ENCODE results near the gene FTO.

DNA sequence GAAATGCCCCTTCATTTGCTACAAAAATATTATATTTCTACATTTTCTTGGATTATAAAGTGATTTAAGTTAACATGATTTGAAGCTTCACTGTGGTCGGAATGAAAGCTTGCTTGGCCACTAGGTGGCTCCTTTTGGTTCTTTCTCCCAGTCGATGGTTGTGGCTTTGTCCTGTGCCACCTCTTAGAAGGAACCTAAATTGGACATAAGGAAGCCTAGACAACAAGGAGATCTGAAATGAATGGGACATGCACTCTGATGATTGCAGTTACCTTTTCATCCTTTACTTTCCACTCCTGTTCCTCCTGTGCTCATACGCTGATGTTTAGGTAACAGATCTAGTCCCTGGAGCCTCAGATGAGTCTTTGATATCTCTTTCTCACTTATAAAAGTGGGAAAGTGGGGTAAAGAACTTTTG, 39.2 kb downstream of the FTO start:
- TF ChIP-seq, protein P1, sequence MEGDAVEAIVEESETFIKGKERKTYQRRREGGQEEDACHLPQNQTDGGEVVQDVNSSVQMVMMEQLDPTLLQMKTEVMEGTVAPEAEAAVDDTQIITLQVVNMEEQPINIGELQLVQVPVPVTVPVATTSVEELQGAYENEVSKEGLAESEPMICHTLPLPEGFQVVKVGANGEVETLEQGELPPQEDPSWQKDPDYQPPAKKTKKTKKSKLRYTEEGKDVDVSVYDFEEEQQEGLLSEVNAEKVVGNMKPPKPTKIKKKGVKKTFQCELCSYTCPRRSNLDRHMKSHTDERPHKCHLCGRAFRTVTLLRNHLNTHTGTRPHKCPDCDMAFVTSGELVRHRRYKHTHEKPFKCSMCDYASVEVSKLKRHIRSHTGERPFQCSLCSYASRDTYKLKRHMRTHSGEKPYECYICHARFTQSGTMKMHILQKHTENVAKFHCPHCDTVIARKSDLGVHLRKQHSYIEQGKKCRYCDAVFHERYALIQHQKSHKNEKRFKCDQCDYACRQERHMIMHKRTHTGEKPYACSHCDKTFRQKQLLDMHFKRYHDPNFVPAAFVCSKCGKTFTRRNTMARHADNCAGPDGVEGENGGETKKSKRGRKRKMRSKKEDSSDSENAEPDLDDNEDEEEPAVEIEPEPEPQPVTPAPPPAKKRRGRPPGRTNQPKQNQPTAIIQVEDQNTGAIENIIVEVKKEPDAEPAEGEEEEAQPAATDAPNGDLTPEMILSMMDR (IDR thresholded peaks at IDR 0.05) = peak in 3 of 4 experiments; percentile 10 to 41 (median 28)
- no peak for TF ChIP-seq POLR2A (IDR thresholded peaks at IDR 0.05)

All from uterus (tissue), 2 donors.